ENCODE measurements around the gene MYO7A. TPM values are rescaled to one million over a fixed set of nuclear protein-coding genes. Genes with fewer than 3 reads are reported as not detected.

Gene MYO7A
- total and polyA plus RNA-seq, 2 of the 8 experiments (the other 6 are each of a cell fraction or from before 2014, with no cell fraction given): 1.5 to 1.9 TPM

DNA sequence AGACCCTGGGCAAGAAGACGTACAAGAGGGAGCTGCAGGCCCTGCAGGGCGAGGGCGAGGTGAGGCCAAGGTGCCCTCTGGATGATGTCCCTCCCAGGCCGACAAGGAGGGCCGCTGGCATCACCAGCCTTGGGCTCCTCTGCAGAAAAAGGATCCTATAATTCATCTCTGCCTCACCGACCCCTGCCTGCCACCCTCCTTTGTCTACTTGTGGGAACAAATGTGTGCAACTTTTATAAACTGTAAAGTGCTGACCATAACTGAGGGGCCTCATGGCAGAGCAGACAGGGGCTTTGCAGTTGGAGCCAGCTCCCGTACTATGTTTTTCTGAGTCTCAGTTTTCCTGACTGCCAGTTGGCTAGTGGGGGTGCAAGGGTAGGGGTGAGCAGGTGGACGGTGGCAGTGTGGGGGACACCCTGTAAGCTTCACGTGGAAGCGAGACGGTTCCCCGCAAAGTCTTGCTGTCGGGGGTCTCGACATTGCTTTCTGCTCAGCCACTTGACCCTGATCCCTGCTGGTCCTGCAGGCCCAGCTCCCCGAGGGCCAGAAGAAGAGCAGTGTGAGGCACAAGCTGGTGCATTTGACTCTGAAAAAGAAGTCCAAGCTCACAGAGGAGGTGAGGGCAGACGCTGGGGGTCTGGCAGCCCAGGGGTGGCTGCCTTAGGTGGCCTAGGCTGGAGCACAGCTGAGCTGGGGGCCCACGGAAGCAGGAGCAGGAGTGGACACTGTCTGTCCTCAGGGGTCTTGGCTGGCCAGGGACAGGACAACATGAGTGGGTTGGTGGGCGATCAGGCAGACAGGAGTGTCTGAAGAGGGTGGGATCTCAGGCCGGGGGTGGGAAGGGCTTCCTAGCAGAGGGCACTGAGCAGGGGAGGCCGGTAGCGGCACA, 54.7 kb downstream of the MYO7A start:
- Histone ChIP-seq H3K56ac (replicated peaks; ENCODE audit: insufficient read length, low read depth, low read length) (no peak overlapping the region), H2BK5ac (ENCODE audit: low read depth, low read length) (no peak overlapping the region), H2AK5ac (ENCODE audit: low read depth, low read length) (no peak overlapping the region), H2BK15ac (ENCODE audit: low read length) (no peak overlapping the region), H3K79me2 (ENCODE audit: control insufficient read depth in 1 of 2, insufficient read depth in 2 of 2, low read length in 2 of 2) (no peaks in the 10 kb centered on the region), H3K9ac (replicated peaks in 1 of 4; ENCODE audit: extremely low read depth in 1 of 4, low read depth in 3 of 4, low read length in 3 of 4) (no peak overlapping the region), H2AFZ (ENCODE audit: low read length) (no peak overlapping the region), H3K4ac (replicated peaks; ENCODE audit: insufficient read length, low read depth, low read length) (no peak overlapping the region), H3K79me1 (ENCODE audit: low read depth, low read length) (no peaks in the 10 kb centered on the region), H3K23ac (ENCODE audit: insufficient read length) (no peak overlapping the region), H3K36me3 (ENCODE audit: control insufficient read depth in 2 of 4, insufficient read depth in 4 of 4, low read length in 3 of 4) (no peaks in the 10 kb centered on the region), H2BK12ac (ENCODE audit: low read depth, low read length) (no peak overlapping the region), H3K4me1 (replicated peaks in 1 of 4; ENCODE audit: control insufficient read depth in 3 of 4, insufficient read depth in 4 of 4, low read length in 3 of 4) (no peaks in the 10 kb centered on the region), H4K91ac (replicated peaks; ENCODE audit: insufficient read length, low read length) (no peak overlapping the region), H3K27me3 (replicated peaks in 1 of 4; ENCODE audit: control insufficient read depth in 3 of 4, extremely low read depth in 1 of 4, insufficient read depth in 3 of 4, low read length in 3 of 4) (no peaks in the 10 kb centered on the region), H3K14ac (ENCODE audit: insufficient read length) (no peak overlapping the region), H3K27ac (ENCODE audit: low read depth, low read length) (no peak overlapping the region), H3K4me2 (ENCODE audit: insufficient read depth in 1 of 2, low read depth in 2 of 2, low read length in 2 of 2) (no peak overlapping the region), H3K23me2 (ENCODE audit: low read depth, low read length) (peaks cover 4% of the 10 kb centered on the region; the same call in 1 of the 2 replicates), H4K8ac (ENCODE audit: extremely low read depth, insufficient read depth, low read length) (peak overlapping the region; percentile 65; the same call in 1 of the 2 replicates), H3K9me3 (ENCODE audit: insufficient read depth in 2 of 2, low read depth in 1 of 2, low read length in 1 of 2) (no peaks in the 10 kb centered on the region), H2BK20ac (ENCODE audit: low read length) (no peak overlapping the region), H3K18ac (ENCODE audit: extremely low read depth, low read length) (no peak overlapping the region), H4K20me1 (replicated peaks in 1 of 2; ENCODE audit: control insufficient read depth in 1 of 2, insufficient read depth in 2 of 2, low read length in 2 of 2) (no peaks in the 10 kb centered on the region), H3K4me3 (ENCODE audit: extremely low read depth in 1 of 4, insufficient read depth in 2 of 4, low read depth in 3 of 4, low read length in 4 of 4) (no peak overlapping the region), H2BK120ac (replicated peaks; ENCODE audit: low read depth, low read length) (no peak overlapping the region), H4K5ac (ENCODE audit: insufficient read length, low read depth, low read length) (no peak overlapping the region)
- CTCF ChIA-PET (ENCODE audit: partially characterized antibody): interaction anchor here (0.6 to 15.1 kb wide), 10 partner anchors 9 to 92 kb away, joined by 3 to 187 read pairs (median 3); partner anchors contain the start of gene MYO7A
- POLR2A ChIA-PET (ENCODE audit: partially characterized antibody): interaction anchor here (1.2 kb wide), 1 partner anchor 11 kb away, joined by 3 read pairs; no protein-coding TSS in a partner anchor
- 93% methylated on average over 20 of the region's 21 CpGs; no CpG with 5 or more reads in 1 of the 2 experiments for WGBS, 2 experiments (ENCODE audit: extremely low coverage in 1 of 2, insufficient coverage in 1 of 2, insufficient read length in 1 of 2, insufficient replicate concordance in 2 of 2, low coverage in 1 of 2, low lambda C conversion rate in 2 of 2, missing lambda C conversion rate in 1 of 2)
- DNase-seq (ENCODE audit: low read depth in 1 of 2, low spot score in 2 of 2) (no peak), FAIRE-seq (no peak)
- TF ChIP-seq BACH1 (IDR thresholded peaks at IDR 0.05; ENCODE audit: low read length): no peak
- no peak for TF ChIP-seq EZH2 (IDR thresholded peaks at IDR 0.05; ENCODE audit: low read depth, low read length, severe bottlenecking)
